Stomach smooth muscle (tissue), 2 donors: ENCODE results near the gene CUEDC1.

Experiments used
- H3K27ac ChIP-seq: one replicate; pipeline ENCODE4 v1.7.0; 2013; ENCODE audit warnings: mild to moderate bottlenecking, low read length, inconsistent platforms
- H3K27me3 ChIP-seq, 2 donors: one replicate each; pipeline ENCODE4 v1.7.0; 2013; ENCODE audit warnings: low read length in 2 of 2; ENCODE audit not compliant: insufficient read depth in 2 of 2, control insufficient read depth in 1 of 2
- H3K36me3 ChIP-seq, 2 donors: one replicate each; pipeline ENCODE4 v1.7.0; 2013; ENCODE audit warnings: low read length in 2 of 2; ENCODE audit not compliant: control insufficient read depth in 2 of 2, insufficient read depth in 2 of 2
- H3K4me1 ChIP-seq: one replicate; pipeline ENCODE4 v1.7.0; 2013; ENCODE audit warnings: low read length; ENCODE audit not compliant: control insufficient read depth, insufficient read depth
- H3K4me3 ChIP-seq, 2 donors: one replicate each; pipeline ENCODE4 v1.7.0; 2013; ENCODE audit warnings: low read length in 2 of 2
- H3K9ac ChIP-seq, 2 donors: one replicate each; pipeline ENCODE4 v1.7.0; 2013; ENCODE audit warnings: low read length in 2 of 2, mild to moderate bottlenecking in 1 of 2
- H3K9me3 ChIP-seq, 2 donors: one replicate each; pipeline ENCODE4 v1.7.0; 2013; ENCODE audit warnings: low read length in 2 of 2; ENCODE audit not compliant: control insufficient read depth in 2 of 2
- donor health status: healthy.
- donor health status: Pancreatic carcinoma.

The CUEDC1 gene

GRCh38 chr17:57866319-57866718, 88.9 kb downstream of the CUEDC1 start:
- peak overlapping the region; percentile 46 for H3K27ac ChIP-seq
- no peaks in the 10 kb centered on the region for H3K9me3 ChIP-seq
- no peak overlapping the region for H3K4me3 ChIP-seq
- H3K27me3 ChIP-seq, result no peaks in the 10 kb centered on the region
- peaks cover 31 to 32% of the 10 kb centered on the region in 2 donors for H3K36me3 ChIP-seq
- peaks cover 63% of the 10 kb centered on the region for H3K4me1 ChIP-seq
- H3K9ac ChIP-seq, result no peak overlapping the region

- no peaks in the 10 kb centered on the region for H3K27me3 ChIP-seq
- H3K4me1 ChIP-seq, result peaks cover 67% of the 10 kb centered on the region
- H3K27ac ChIP-seq, result peak overlapping the region; percentile 18
- H3K4me3 ChIP-seq, result no peak overlapping the region
- H3K9ac ChIP-seq, result no peak overlapping the region
- no peaks in the 10 kb centered on the region for H3K9me3 ChIP-seq
- H3K36me3 ChIP-seq, result peaks cover 16 to 20% of the 10 kb centered on the region in 2 donors
Observed at GRCh38 chr17:57864273-57864672, 90.9 kb downstream of the CUEDC1 start.

GRCh38 chr17:57862694-57863667, 92.2 kb downstream of the CUEDC1 start:
- H3K27me3 ChIP-seq, result no peaks in the 10 kb centered on the region
- peak overlapping the region; percentile 44 to 75 for H3K9ac ChIP-seq
- H3K4me3 ChIP-seq, result peak overlapping the region; percentile 9 to 74
- peak overlapping the region; percentile 96 for H3K27ac ChIP-seq
- peaks cover 16 to 18% of the 10 kb centered on the region in 2 donors for H3K36me3 ChIP-seq
- H3K4me1 ChIP-seq, result peaks cover 67% of the 10 kb centered on the region
- no peaks in the 10 kb centered on the region for H3K9me3 ChIP-seq

- Histone ChIP-seq H3K9ac (peak overlapping the region; percentile 44 to 75), H3K9me3 (no peaks in the 10 kb centered on the region), H3K36me3 (peaks cover 15 to 16% of the 10 kb centered on the region in 2 donors), H3K27me3 (no peaks in the 10 kb centered on the region), H3K4me1 (peaks cover 63% of the 10 kb centered on the region), H3K4me3 (peak overlapping the region; percentile 47 to 74), H3K27ac (peak overlapping the region; percentile 96)
Observed at GRCh38 chr17:57861790-57862693, 93.2 kb downstream of the CUEDC1 start.

GRCh38 chr17:57861000-57861789, 94.0 kb downstream of the CUEDC1 start:
- Histone ChIP-seq H3K27ac (peak overlapping the region; percentile 96), H3K27me3 (no peaks in the 10 kb centered on the region), H3K9ac (peak overlapping the region; percentile 44 to 75), H3K9me3 (no peaks in the 10 kb centered on the region), H3K4me1 (peaks cover 63% of the 10 kb centered on the region), H3K4me3 (peak overlapping the region; percentile 47 to 74), H3K36me3 (peaks cover 8 to 10% of the 10 kb centered on the region in 2 donors)

GRCh38 chr17:57860414-57860999, 94.7 kb downstream of the CUEDC1 start:
- H3K4me1 ChIP-seq, result peaks cover 69% of the 10 kb centered on the region
- peak overlapping the region in 1 of 2 donors; percentile 74 for H3K4me3 ChIP-seq
- no peaks in the 10 kb centered on the region for H3K27me3 ChIP-seq
- peaks cover 5 to 6% of the 10 kb centered on the region in 2 donors for H3K36me3 ChIP-seq
- H3K9me3 ChIP-seq, result no peaks in the 10 kb centered on the region
- H3K9ac ChIP-seq, result peak overlapping the region; percentile 44 to 75
- H3K27ac ChIP-seq, result peak overlapping the region; percentile 96

GRCh38 chr17:57859601-57860413, 95.4 kb downstream of the CUEDC1 start:
- Histone ChIP-seq H3K36me3 (peaks cover 5 to 6% of the 10 kb centered on the region in 2 donors), H3K4me3 (no peak overlapping the region), H3K9me3 (no peaks in the 10 kb centered on the region), H3K4me1 (peaks cover 76% of the 10 kb centered on the region), H3K27ac (peak overlapping the region; percentile 96), H3K27me3 (no peaks in the 10 kb centered on the region), H3K9ac (no peak overlapping the region)

- no peaks in the 10 kb centered on the region for H3K9me3 ChIP-seq
- no peaks in the 10 kb centered on the region for H3K36me3 ChIP-seq
- H3K4me3 ChIP-seq, result no peak overlapping the region
- no peak overlapping the region for H3K9ac ChIP-seq
- peak overlapping the region; percentile 96 for H3K27ac ChIP-seq
- H3K27me3 ChIP-seq, result no peaks in the 10 kb centered on the region
- peaks cover 75% of the 10 kb centered on the region for H3K4me1 ChIP-seq
Observed at GRCh38 chr17:57858838-57859237, 96.4 kb downstream of the CUEDC1 start.

GRCh38 chr17:57856792-57857620, 98.2 kb downstream of the CUEDC1 start:
- H3K36me3 ChIP-seq, result no peaks in the 10 kb centered on the region
- no peaks in the 10 kb centered on the region for H3K27me3 ChIP-seq
- no peaks in the 10 kb centered on the region for H3K9me3 ChIP-seq
- H3K27ac ChIP-seq, result no peak overlapping the region
- peaks cover 76% of the 10 kb centered on the region for H3K4me1 ChIP-seq
- H3K4me3 ChIP-seq, result no peak overlapping the region
- H3K9ac ChIP-seq, result no peak overlapping the region
